ENCODE measurements around the gene GALE.

GALE gene

GRCh38 chr1:23751050-23751814 is 49.3 kb downstream of the GALE start:
- DNase-seq (ENCODE audit: low read depth), result no peak

GRCh38 chr1:23748016-23748415 is 52.5 kb downstream of the GALE start:
- no peak for DNase-seq (ENCODE audit: low read depth)
